DND-41 (cell line): ENCODE measurements around the gene TIMM44.
A peak's percentile ranks its signal among the peaks of the same experiment; 100 is the strongest.

Experiments
- ATAC-seq: fragments of 200-7000 bp; cut with Tn5 transposase; 3 replicates; pipeline ENCODE4 v1.9.1; 2021; ENCODE audit warnings: low read depth; ENCODE audit not compliant: insufficient read depth
- DNase-seq: peaks from one replicate; pipeline ENCODE4 v3.0.0-alpha.2; 2020
- H2AFZ ChIP-seq: 2 replicates; pipeline ENCODE4 v1.6.0; 2012; ENCODE audit warnings: low read depth, low read length
- H3K27ac ChIP-seq: 2 replicates; pipeline ENCODE4 v1.5.1; 2012; ENCODE audit warnings: low read length, inconsistent platforms
- H3K27me3 ChIP-seq: fragments of 200-600 bp; sonication (generic); 2 replicates; pipeline ENCODE4 v1.6.0; 2012; ENCODE audit warnings: low read length, mild to moderate bottlenecking, inconsistent platforms; ENCODE audit not compliant: insufficient read depth, poor library complexity
- H3K36me3 ChIP-seq: 2 replicates; pipeline ENCODE4 v1.5.1; 2012; ENCODE audit warnings: low read length, inconsistent platforms; ENCODE audit not compliant: insufficient read depth
- H3K4me1 ChIP-seq: 2 replicates; pipeline ENCODE4 v1.5.1; 2012; ENCODE audit warnings: mild to moderate bottlenecking, low read length; ENCODE audit not compliant: insufficient read depth
- H3K4me2 ChIP-seq: 2 replicates; pipeline ENCODE4 v1.6.0; 2012; ENCODE audit warnings: mild to moderate bottlenecking, moderate library complexity, low read length, inconsistent platforms; ENCODE audit not compliant: insufficient read depth
- H3K4me3 ChIP-seq, 2 experiments: fragments of 200-600 bp in 1 of 2; shearing (Covaris generic) in 1 of 2; 2 replicates each; pipeline ENCODE4 v1.5.1; 2012 to 2016; ENCODE audit warnings: inconsistent platforms in 2 of 2, low read length in 2 of 2, mild to moderate bottlenecking in 2 of 2, low read depth in 1 of 2, moderate library complexity in 1 of 2
- H3K79me2 ChIP-seq: 2 replicates; pipeline ENCODE4 v1.6.0; 2012; ENCODE audit warnings: low read length, inconsistent platforms; ENCODE audit not compliant: insufficient read depth
- H3K9ac ChIP-seq: 2 replicates; pipeline ENCODE4 v1.6.0; 2012; ENCODE audit warnings: low read depth, mild to moderate bottlenecking, inconsistent platforms, low read length, moderate library complexity
- H3K9me3 ChIP-seq: 2 replicates; pipeline ENCODE4 v1.5.1; 2012; ENCODE audit warnings: low read length, moderate library complexity, mild to moderate bottlenecking, inconsistent platforms; ENCODE audit not compliant: insufficient read depth, severe bottlenecking
- H4K20me1 ChIP-seq: 2 replicates; pipeline ENCODE4 v1.6.0; 2012; ENCODE audit warnings: low read length; ENCODE audit not compliant: insufficient read depth
- CTCF ChIP-seq: IDR thresholded peaks from 2 replicates; pipeline ENCODE4 v1.5.1; 2012; ENCODE audit warnings: borderline replicate concordance, low read length, moderate library complexity, mild to moderate bottlenecking; ENCODE audit not compliant: poor library complexity, severe bottlenecking; ENCODE audit errors: extremely low read depth
- EZH2 ChIP-seq: IDR thresholded peaks from 3 replicates; pipeline ENCODE4 v1.6.1; 2012; ENCODE audit warnings: borderline replicate concordance, low read depth, mild to moderate bottlenecking, moderate library complexity, low read length, inconsistent platforms; ENCODE audit not compliant: severe bottlenecking

TIMM44 gene

GRCh38 chr19:7907122-7907521 lies 36.3 kb downstream of the TIMM44 start:
- peaks cover 66% of the 10 kb centered on the region for H3K36me3 ChIP-seq
- DNase-seq = no peak
- H3K4me3 ChIP-seq = no peak overlapping the region
- peak overlapping the region; percentile 34; the same call in 1 of the 2 replicates for H3K4me2 ChIP-seq
- no peak overlapping the region for H2AFZ ChIP-seq
- H3K27me3 ChIP-seq = no peaks in the 10 kb centered on the region
- H3K79me2 ChIP-seq = peaks cover 64% of the 10 kb centered on the region
- H3K9me3 ChIP-seq = no peaks in the 10 kb centered on the region
- no peak overlapping the region for H3K9ac ChIP-seq
- TF ChIP-seq EZH2 (no peak), CTCF (no peak)
- peaks cover 33% of the 10 kb centered on the region for H3K4me1 ChIP-seq
- H3K27ac ChIP-seq = no peak overlapping the region
- H4K20me1 ChIP-seq = peaks cover 68% of the 10 kb centered on the region
- no peak for ATAC-seq

- H3K4me1 ChIP-seq = peaks cover 33% of the 10 kb centered on the region
- peak overlapping the region in 1 of 2 experiments; percentile 84; a peak in 1 of 4 replicates for H3K4me3 ChIP-seq
- H3K79me2 ChIP-seq = peaks cover 64% of the 10 kb centered on the region
- H3K27me3 ChIP-seq = no peaks in the 10 kb centered on the region
- H3K4me2 ChIP-seq = peak overlapping the region; percentile 93; the same call in 1 of the 2 replicates
- H3K9ac ChIP-seq = peak overlapping the region; percentile 62; the same call in 1 of the 2 replicates
- TF ChIP-seq EZH2 (no peak), CTCF (no peak)
- H4K20me1 ChIP-seq = peaks cover 59% of the 10 kb centered on the region
- DNase-seq (no peak), ATAC-seq (no peak)
- H2AFZ ChIP-seq = no peak overlapping the region
- peaks cover 54% of the 10 kb centered on the region for H3K36me3 ChIP-seq
- no peaks in the 10 kb centered on the region for H3K9me3 ChIP-seq
- H3K27ac ChIP-seq = no peak overlapping the region
Observed at GRCh38 chr19:7905859-7906258, 37.6 kb downstream of the TIMM44 start.

GRCh38 chr19:7905268-7905667 lies 38.2 kb downstream of the TIMM44 start:
- peak overlapping the region in 1 of 2 experiments; percentile 84; a peak in 2 of 4 replicates for H3K4me3 ChIP-seq
- no peaks in the 10 kb centered on the region for H3K9me3 ChIP-seq
- ATAC-seq (no peak), DNase-seq (no peak)
- H3K27ac ChIP-seq = peak overlapping the region; percentile 86; the same call in 1 of the 2 replicates
- H2AFZ ChIP-seq = no peak overlapping the region
- H3K27me3 ChIP-seq = no peaks in the 10 kb centered on the region
- peak overlapping the region; percentile 62 for H3K9ac ChIP-seq
- peaks cover 64% of the 10 kb centered on the region for H3K79me2 ChIP-seq
- peaks cover 33% of the 10 kb centered on the region for H3K4me1 ChIP-seq
- H4K20me1 ChIP-seq = peaks cover 55% of the 10 kb centered on the region
- H3K4me2 ChIP-seq = peak overlapping the region; percentile 93
- TF ChIP-seq CTCF (no peak), EZH2 (no peak)
- peaks cover 48% of the 10 kb centered on the region for H3K36me3 ChIP-seq
